ENCODE results near the gene FSIP1. TPM values are rescaled to one million over a fixed set of nuclear protein-coding genes. Genes with fewer than 3 reads are reported as not detected.

Gene FSIP1
- total RNA-seq (1 to 10 TPM in 3 of 7 donors, under 1 TPM in 4; 0.38 to 6.8 (median 0.98) TPM), polyA plus RNA-seq (under 1 TPM; 0.13 to 0.25 TPM)
- long read RNA-seq, donor 1, partial matches to known transcripts: 0 of 2 reads
- long read RNA-seq, donor 1, other reads (novel, unspliced or antisense): 1 of 2 reads
- long read RNA-seq, donor 2, partial matches to known transcripts: 0 of 4 reads
- long read RNA-seq, donor 2, other reads (novel, unspliced or antisense): 0 of 4 reads
- long read RNA-seq, donor 3: 0 reads

- WGBS, 3 donors: 0 to 1% (median 0%) methylated on average over 64 of the region's 64 CpGs
- TF ChIP-seq EP300 (IDR thresholded peaks at IDR 0.05): no peak
- peak; percentile 51 for TF ChIP-seq POLR2A (IDR thresholded peaks at IDR 0.05)
- TF ChIP-seq, protein P1, sequence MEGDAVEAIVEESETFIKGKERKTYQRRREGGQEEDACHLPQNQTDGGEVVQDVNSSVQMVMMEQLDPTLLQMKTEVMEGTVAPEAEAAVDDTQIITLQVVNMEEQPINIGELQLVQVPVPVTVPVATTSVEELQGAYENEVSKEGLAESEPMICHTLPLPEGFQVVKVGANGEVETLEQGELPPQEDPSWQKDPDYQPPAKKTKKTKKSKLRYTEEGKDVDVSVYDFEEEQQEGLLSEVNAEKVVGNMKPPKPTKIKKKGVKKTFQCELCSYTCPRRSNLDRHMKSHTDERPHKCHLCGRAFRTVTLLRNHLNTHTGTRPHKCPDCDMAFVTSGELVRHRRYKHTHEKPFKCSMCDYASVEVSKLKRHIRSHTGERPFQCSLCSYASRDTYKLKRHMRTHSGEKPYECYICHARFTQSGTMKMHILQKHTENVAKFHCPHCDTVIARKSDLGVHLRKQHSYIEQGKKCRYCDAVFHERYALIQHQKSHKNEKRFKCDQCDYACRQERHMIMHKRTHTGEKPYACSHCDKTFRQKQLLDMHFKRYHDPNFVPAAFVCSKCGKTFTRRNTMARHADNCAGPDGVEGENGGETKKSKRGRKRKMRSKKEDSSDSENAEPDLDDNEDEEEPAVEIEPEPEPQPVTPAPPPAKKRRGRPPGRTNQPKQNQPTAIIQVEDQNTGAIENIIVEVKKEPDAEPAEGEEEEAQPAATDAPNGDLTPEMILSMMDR (IDR thresholded peaks at IDR 0.05): no peak
- DNase-seq: peak; percentile 95 to 98 (median 96)
- Histone ChIP-seq H3K27me3 (no peaks in the 10 kb centered on the region), H3K4me1 (ENCODE audit: insufficient read depth) (peaks cover 1% of the 10 kb centered on the region), H3K9me3 (no peaks in the 10 kb centered on the region), H3K4me3 (peak within 1 kb of the TSS; percentile 77), H3K27ac (peak within 1 kb of the TSS in 1 of 2 donors; percentile 74), H3K36me3 (no peaks in the 10 kb centered on the region)
- intact Hi-C loops (cut with DNase I): loop anchor here in 1 of 4 donors (10.0 kb wide), 1 partner anchor 192 kb away; no protein-coding TSS in a partner anchor
These were observed at the start of gene FSIP1 for GRCh38 chr15:39782441-39783138. Gene FSIP1, minus strand, starts transcription at chr15:39782841. Its CDS starts 6,317 bp downstream, at chr15:39776524.

- intact Hi-C loops (cut with DNase I): no loop called here
- Histone ChIP-seq H3K9me3 (no peaks in the 10 kb centered on the region), H3K27ac (no peak overlapping the region), H3K4me3 (no peak overlapping the region), H3K4me1 (ENCODE audit: insufficient read depth) (no peaks in the 10 kb centered on the region), H3K36me3 (no peaks in the 10 kb centered on the region), H3K27me3 (no peaks in the 10 kb centered on the region)
- WGBS, 3 donors: 35 to 47% (median 42%) methylated on average over 1 of the region's 1 CpG
- TF ChIP-seq EP300 (IDR thresholded peaks at IDR 0.05) (no peak), POLR2A (IDR thresholded peaks at IDR 0.05) (no peak)
- TF ChIP-seq, protein P1 (IDR thresholded peaks at IDR 0.05): no peak
- no peak for DNase-seq
These were observed 47.5 kb upstream of the FSIP1 start for GRCh38 chr15:39830166-39830565.

- H3K27me3 ChIP-seq: no peaks in the 10 kb centered on the region
- H3K4me1 ChIP-seq (ENCODE audit: insufficient read depth): no peaks in the 10 kb centered on the region
- peak in 2 of 5 donors; percentile 25 to 48 for DNase-seq
- H3K9me3 ChIP-seq: no peaks in the 10 kb centered on the region
- no peak for TF ChIP-seq POLR2A (IDR thresholded peaks at IDR 0.05)
- TF ChIP-seq, protein P1 (IDR thresholded peaks at IDR 0.05): no peak
- TF ChIP-seq EP300 (IDR thresholded peaks at IDR 0.05): no peak
- WGBS, 3 donors: 26 to 30% (median 27%) methylated on average over 6 of the region's 6 CpGs
- no peak overlapping the region for H3K27ac ChIP-seq
- no peaks in the 10 kb centered on the region for H3K36me3 ChIP-seq
- intact Hi-C loops (cut with DNase I): loop anchor here in 1 of 4 donors (10.0 kb wide), 1 partner anchor 56 kb away; no protein-coding TSS in a partner anchor
- H3K4me3 ChIP-seq: no peak overlapping the region
These were observed 45.8 kb upstream of the FSIP1 start for GRCh38 chr15:39828374-39828931.

- no peak for DNase-seq
- 94 to 99% (median 99%) methylated on average over 2 of the region's 2 CpGs for WGBS, 3 donors
- TF ChIP-seq POLR2A (IDR thresholded peaks at IDR 0.05) (no peak), EP300 (IDR thresholded peaks at IDR 0.05) (no peak)
- TF ChIP-seq, protein P1 (IDR thresholded peaks at IDR 0.05): no peak
- intact Hi-C loops (cut with DNase I): loop anchor here in 1 of 4 donors (10.0 kb wide), 1 partner anchor 58 kb away; no protein-coding TSS in a partner anchor
- Histone ChIP-seq H3K4me3 (no peak overlapping the region), H3K27me3 (no peaks in the 10 kb centered on the region), H3K9me3 (no peaks in the 10 kb centered on the region), H3K36me3 (no peaks in the 10 kb centered on the region), H3K4me1 (ENCODE audit: insufficient read depth) (no peaks in the 10 kb centered on the region), H3K27ac (no peak overlapping the region)
These were observed 44.3 kb upstream of the FSIP1 start for GRCh38 chr15:39826975-39827374.

All from ovary (tissue), 10 donors.